GM12864 (cell line): ENCODE data around the gene SLC41A2.
A peak's percentile ranks its signal among the peaks of the same experiment; 100 is the strongest.

Experiments
- DNase-seq: peaks from one replicate; pipeline ENCODE4 v3.0.0-alpha.2; 2011; ENCODE audit warnings: low read depth
- H3K4me3 ChIP-seq: 2 replicates; pipeline ENCODE4 v1.5.1; 2011; ENCODE audit warnings: mild to moderate bottlenecking, low read depth, low read length, control low read depth
- TF ChIP-seq, protein P1 (sequence below): IDR thresholded peaks from 2 replicates; pipeline ENCODE4 v1.5.1; 2011; ENCODE audit warnings: low read depth, mild to moderate bottlenecking, moderate library complexity, low read length, control low read depth, inconsistent platforms; ENCODE audit errors: missing control alignments

The SLC41A2 gene

DNA sequence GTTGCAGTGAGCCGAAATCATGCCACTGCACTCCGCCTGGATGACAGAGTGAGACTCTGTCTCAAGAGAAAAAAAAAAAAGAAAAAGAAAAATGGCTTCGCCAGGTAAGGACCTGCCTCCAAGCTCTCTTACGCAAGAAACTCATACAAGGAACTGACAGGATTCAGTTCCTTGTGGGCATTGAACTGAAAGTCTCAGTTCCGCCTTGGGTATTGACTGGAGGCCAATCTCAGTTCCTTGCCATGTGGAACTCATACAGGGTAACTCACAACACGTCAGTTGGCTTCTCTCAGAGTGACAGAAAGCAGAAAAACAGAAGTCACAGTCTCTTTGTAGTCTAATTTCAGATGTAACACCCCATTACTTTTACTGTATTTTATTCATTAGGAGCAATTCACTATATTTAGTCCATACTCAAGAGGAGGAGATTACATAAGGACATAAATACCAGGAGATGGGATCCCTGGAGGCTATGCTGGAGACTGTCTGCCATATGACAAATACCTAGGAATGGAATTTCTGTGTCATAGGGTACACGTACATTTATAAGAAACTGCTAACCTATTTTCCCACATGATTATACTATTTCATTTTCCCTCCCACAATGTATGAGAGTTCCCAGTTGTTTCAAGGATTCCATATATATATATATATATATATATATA is 16.7 kb upstream of the SLC41A2 start:
- DNase-seq, result peak; percentile 94
- no peak overlapping the region for H3K4me3 ChIP-seq
- TF ChIP-seq, protein P1, sequence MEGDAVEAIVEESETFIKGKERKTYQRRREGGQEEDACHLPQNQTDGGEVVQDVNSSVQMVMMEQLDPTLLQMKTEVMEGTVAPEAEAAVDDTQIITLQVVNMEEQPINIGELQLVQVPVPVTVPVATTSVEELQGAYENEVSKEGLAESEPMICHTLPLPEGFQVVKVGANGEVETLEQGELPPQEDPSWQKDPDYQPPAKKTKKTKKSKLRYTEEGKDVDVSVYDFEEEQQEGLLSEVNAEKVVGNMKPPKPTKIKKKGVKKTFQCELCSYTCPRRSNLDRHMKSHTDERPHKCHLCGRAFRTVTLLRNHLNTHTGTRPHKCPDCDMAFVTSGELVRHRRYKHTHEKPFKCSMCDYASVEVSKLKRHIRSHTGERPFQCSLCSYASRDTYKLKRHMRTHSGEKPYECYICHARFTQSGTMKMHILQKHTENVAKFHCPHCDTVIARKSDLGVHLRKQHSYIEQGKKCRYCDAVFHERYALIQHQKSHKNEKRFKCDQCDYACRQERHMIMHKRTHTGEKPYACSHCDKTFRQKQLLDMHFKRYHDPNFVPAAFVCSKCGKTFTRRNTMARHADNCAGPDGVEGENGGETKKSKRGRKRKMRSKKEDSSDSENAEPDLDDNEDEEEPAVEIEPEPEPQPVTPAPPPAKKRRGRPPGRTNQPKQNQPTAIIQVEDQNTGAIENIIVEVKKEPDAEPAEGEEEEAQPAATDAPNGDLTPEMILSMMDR, result no peak

DNA sequence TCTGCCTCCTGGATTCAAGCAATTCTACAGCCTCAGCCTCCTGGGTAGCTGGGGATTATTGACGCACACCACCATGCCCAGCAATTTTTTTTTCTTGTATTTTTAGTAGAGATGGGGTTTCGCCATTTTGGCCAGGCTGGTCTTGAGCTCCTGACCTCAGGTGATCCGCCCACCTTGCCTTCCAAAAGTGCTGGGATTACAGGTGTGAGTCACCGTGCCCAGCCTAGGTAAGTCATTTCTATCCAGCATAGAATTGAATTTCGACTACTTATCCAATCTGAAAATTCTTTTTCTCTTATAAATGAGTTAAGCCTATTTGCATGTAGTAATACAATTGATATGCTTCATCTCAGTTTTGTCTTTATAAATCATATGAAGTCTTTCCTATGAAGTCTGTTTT is 15.2 kb upstream of the SLC41A2 start:
- TF ChIP-seq, protein P1, result no peak
- DNase-seq, result no peak
- H3K4me3 ChIP-seq, result no peak overlapping the region

DNA sequence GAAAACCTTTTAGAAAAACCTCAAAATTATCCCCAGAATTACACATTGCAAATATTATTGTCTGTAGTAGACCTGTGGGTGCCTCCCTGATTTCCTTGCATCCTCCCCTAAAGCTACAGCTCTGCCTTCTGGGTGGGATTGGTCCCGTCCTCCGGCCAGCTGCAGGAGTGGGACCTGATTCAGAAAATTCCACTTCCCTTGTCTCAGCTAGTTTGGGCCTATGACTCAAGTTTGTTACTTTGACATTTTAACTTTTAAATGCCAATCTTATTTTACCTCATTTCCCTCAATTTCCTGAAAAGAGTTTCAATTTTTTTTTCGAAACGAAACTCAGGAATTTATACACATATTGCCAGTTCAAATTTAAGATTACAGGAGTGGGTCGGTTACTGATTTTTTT is 13.2 kb upstream of the SLC41A2 start:
- no peak overlapping the region for H3K4me3 ChIP-seq
- TF ChIP-seq, protein P1, result no peak
- no peak for DNase-seq

DNA sequence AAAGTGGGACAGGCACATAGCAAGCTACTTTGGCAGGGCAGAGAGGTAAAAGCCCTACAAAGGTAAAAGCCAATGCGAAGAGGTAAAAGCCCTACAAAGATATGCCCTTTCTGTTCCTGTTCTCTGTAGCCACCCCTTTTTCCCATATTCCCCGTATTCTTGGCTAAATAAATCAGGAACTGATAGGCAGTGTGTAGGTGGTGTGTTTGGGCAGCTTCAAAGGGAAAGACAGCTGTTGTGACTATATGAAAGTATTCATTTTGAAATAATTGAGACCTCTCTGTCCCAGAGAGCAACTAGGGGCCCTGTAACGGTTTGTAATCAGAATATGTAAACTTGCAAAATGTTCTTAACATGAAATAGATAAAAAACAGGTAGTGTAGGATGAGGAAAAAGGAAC is 11.3 kb upstream of the SLC41A2 start:
- no peak for DNase-seq
- no peak overlapping the region for H3K4me3 ChIP-seq
- TF ChIP-seq, protein P1, result no peak

DNA sequence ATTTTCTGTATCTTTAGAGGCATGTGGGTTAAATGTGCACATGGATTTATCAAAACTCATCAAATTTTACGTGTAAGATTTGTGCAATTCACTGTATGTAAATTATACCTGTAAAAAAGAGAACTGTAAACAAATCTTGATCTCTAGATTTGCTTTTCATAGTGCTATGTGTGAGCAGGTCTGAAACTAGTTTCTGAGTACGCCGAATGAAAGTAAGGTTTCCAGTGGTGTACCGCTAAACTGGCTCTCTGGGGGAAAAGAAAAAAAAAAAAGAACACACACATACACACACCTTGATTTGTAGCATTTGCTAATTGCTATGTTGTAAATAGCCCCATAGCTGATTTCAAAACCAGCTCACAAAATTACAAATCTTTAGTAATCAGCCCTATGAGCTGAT is 8.6 kb upstream of the SLC41A2 start:
- H3K4me3 ChIP-seq, result no peak overlapping the region
- DNase-seq, result peak; percentile 70
- TF ChIP-seq, protein P1, result no peak

DNA sequence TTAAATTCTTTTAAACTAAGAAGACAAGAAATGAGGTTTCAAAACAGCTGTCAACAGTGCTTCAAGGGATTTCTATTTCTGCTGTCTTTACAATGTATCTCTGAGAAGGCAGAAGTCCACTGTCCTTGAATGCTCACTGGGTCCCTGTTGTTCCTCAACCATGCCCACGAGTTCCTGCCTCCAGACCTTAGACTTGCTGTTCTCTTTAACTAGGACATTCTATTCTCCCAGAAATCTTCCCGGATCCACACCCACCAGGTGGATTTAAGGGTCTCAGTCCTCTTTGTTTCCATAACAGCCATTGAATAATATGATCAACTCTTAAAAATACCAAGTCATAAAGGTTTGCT is 6.7 kb upstream of the SLC41A2 start:
- no peak overlapping the region for H3K4me3 ChIP-seq
- DNase-seq, result no peak
- TF ChIP-seq, protein P1, result no peak

DNA sequence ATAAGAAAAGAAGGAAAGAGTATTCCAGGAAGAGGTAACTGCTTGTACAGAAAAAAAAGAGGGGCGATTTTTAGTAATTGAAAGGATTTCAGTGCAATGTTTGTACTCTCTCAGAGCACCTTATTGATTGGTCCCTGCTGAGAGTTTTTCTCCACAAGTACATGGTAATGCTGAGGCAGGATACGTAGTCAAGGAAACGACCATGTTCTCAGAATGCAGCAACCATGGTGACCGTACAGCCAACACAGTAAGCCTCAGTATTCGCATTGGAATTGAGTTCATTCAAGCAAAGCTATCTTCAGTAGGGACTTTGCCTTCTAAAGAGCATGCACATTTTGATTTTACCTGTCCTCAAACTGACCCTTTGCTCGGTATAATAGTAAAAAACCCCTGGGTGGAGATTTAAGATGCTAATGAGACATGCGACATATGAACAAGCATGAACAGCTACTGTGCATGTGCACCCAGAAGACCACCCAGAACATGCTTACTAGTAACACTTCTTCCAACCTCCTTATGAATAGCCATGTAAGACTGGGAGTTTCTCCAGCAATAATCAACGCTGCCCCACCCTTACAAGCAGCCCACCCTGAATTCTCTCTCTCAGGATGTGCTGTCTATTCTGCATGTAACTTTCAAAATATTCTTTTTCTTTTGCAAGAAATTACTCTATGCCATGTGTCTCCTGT is 6.2 kb upstream of the SLC41A2 start:
- no peak overlapping the region for H3K4me3 ChIP-seq
- no peak for DNase-seq

More for the DNA sequence above, 6.2 kb upstream of the SLC41A2 start:
- TF ChIP-seq, protein P1, result no peak
